Endothelial cell of umbilical vein (primary cell): ENCODE data around the gene ILKAP. TPM values are rescaled to one million over a fixed set of nuclear protein-coding genes. Genes with fewer than 3 reads are reported as not detected.

Experiments used
- BruUV-seq: library from RNA; stranded (reverse); fragments of 400-500 nt; replicated peaks from 2 replicates; lab custom pipeline; 2021; lab: Mats Ljungman, UMichigan
- CTCF ChIA-PET: fragments of 300-600, 350-600 bp; sonication (Branson Sonifier 250); formaldehyde crosslinking; loops from one replicate; lab custom pipeline; 2021; ENCODE audit warnings: antibody characterized with exemption, inconsistent platforms; lab: Charles Lee
- POLR2A ChIA-PET: fragments of 300-600, 350-600 bp; sonication (Branson Sonifier 250); formaldehyde crosslinking; loops from one replicate; lab custom pipeline; 2021; ENCODE audit warnings: antibody characterized with exemption, inconsistent platforms; lab: Charles Lee
- DNase-seq: peaks from one replicate; pipeline ENCODE4 v3.0.0-alpha.2; 2011; ENCODE audit warnings: low read depth, low spot score
- FAIRE-seq: peaks from 2 replicates; lab custom pipeline; 2011; peaks lifted over from hg19 to GRCh38; lab: Jason Lieb, UNC
- H2AFZ ChIP-seq: 2 replicates; pipeline ENCODE4 v1.6.0; 2012; ENCODE audit warnings: low read depth, low read length, control low read depth, inconsistent platforms
- H3K27ac ChIP-seq: 2 replicates; pipeline ENCODE4 v1.5.1; 2011; ENCODE audit warnings: low read depth, mild to moderate bottlenecking, control low read depth, low read length, moderate library complexity; ENCODE audit not compliant: insufficient read depth
- H3K27me3 ChIP-seq, 2 experiments: 2 replicates each; pipeline versions ENCODE4 v1.6.0 to v1.6.1; 2011; ENCODE audit warnings: low read length in 2 of 2, mixed read lengths in 1 of 2; ENCODE audit not compliant: control insufficient read depth in 2 of 2, insufficient read depth in 2 of 2
- H3K36me3 ChIP-seq, 2 experiments: 2 replicates in 1 of 2; 3 replicates in 1 of 2; pipeline ENCODE4 v1.5.1; 2011; ENCODE audit warnings: low read length in 2 of 2, mild to moderate bottlenecking in 1 of 2, moderate library complexity in 1 of 2; ENCODE audit not compliant: control insufficient read depth in 2 of 2, insufficient read depth in 2 of 2; ENCODE audit errors: extremely low read depth in 1 of 2
- H3K4me1 ChIP-seq: 3 replicates; pipeline ENCODE4 v1.5.1; 2011; ENCODE audit warnings: mild to moderate bottlenecking, low read length; ENCODE audit not compliant: control insufficient read depth, insufficient read depth; ENCODE audit errors: extremely low read depth
- H3K4me2 ChIP-seq: 2 replicates; pipeline ENCODE4 v1.6.1; 2011; ENCODE audit warnings: low read length, control low read depth, mixed read lengths; ENCODE audit not compliant: insufficient read depth
- H3K4me3 ChIP-seq, 3 experiments: fragments of 200-600 bp in 1 of 3; sonication (generic), shearing (Covaris generic) in 1 of 3; replicated peaks in 1 of 3; 2 replicates each; pipeline ENCODE4 v1.5.1; 2011 to 2016; ENCODE audit warnings: control low read depth in 3 of 3, low read length in 3 of 3, mild to moderate bottlenecking in 2 of 3, inconsistent platforms in 1 of 3, low read depth in 1 of 3, moderate library complexity in 1 of 3; ENCODE audit not compliant: insufficient read depth in 1 of 3
- H3K79me2 ChIP-seq: 2 replicates; pipeline ENCODE4 v1.6.0; 2012; ENCODE audit warnings: low read length, inconsistent platforms; ENCODE audit not compliant: control insufficient read depth, insufficient read depth
- H3K9ac ChIP-seq: replicated peaks from 2 replicates; pipeline ENCODE3; 2011; ENCODE audit warnings: low read length, control low read depth; ENCODE audit not compliant: insufficient read depth; ENCODE audit errors: extremely low read depth
- H3K9me1 ChIP-seq: replicated peaks from 3 replicates; pipeline ENCODE4 v1.6.0; 2011; ENCODE audit warnings: mild to moderate bottlenecking, low read length; ENCODE audit not compliant: control insufficient read depth, insufficient read depth; ENCODE audit errors: extremely low read depth
- H3K9me3 ChIP-seq: replicated peaks from 2 replicates; pipeline ENCODE4 v1.5.1; 2012; ENCODE audit warnings: low read length, inconsistent platforms; ENCODE audit not compliant: control insufficient read depth, insufficient read depth
- H4K20me1 ChIP-seq: replicated peaks from 2 replicates; pipeline ENCODE3; 2011; ENCODE audit warnings: mild to moderate bottlenecking, low read length; ENCODE audit not compliant: control insufficient read depth, insufficient read depth; ENCODE audit errors: extremely low read depth
- EZH2 ChIP-seq: IDR thresholded peaks from 2 replicates; pipeline ENCODE4 v1.6.1; 2012; ENCODE audit warnings: borderline replicate concordance, low read depth, mild to moderate bottlenecking, moderate library complexity, low read length, inconsistent platforms; ENCODE audit not compliant: severe bottlenecking
- FOS ChIP-seq: IDR thresholded peaks from 2 replicates; pipeline ENCODE4 v1.6.1; 2011; ENCODE audit warnings: mild to moderate bottlenecking, low read length, moderate library complexity, borderline replicate concordance; ENCODE audit not compliant: insufficient read depth
- GATA2 ChIP-seq: IDR thresholded peaks from 2 replicates; pipeline ENCODE4 v1.7.0; 2011; ENCODE audit warnings: low read depth, mild to moderate bottlenecking, moderate library complexity, mixed read lengths, low read length; ENCODE audit not compliant: insufficient read length, insufficient read depth
- JUN ChIP-seq: IDR thresholded peaks from 2 replicates; pipeline ENCODE4 v1.6.1; 2011; ENCODE audit warnings: borderline replicate concordance, low read depth; ENCODE audit not compliant: insufficient read length, insufficient read depth
- MAX ChIP-seq: IDR thresholded peaks from 2 replicates; pipeline ENCODE4 v1.6.1; 2011; ENCODE audit not compliant: insufficient read depth, insufficient read length
- MYC ChIP-seq: IDR thresholded peaks from one replicate; pipeline ENCODE4 v1.6.1; 2011; ENCODE audit warnings: mild to moderate bottlenecking, low read depth, low read length
- POLR2A ChIP-seq: IDR thresholded peaks from 2 replicates; pipeline ENCODE4 v1.6.1; 2012; ENCODE audit warnings: low read depth, mild to moderate bottlenecking, control low read depth, low read length
- POLR2AphosphoS5 ChIP-seq: IDR thresholded peaks from 2 replicates; pipeline ENCODE4 v1.6.1; 2012; ENCODE audit warnings: low read depth, mild to moderate bottlenecking, control low read depth, low read length, moderate library complexity; ENCODE audit not compliant: insufficient read depth
- dilution Hi-C: fragments of 300-500 bp; cut with MboI; formaldehyde crosslinking; loops from one replicate; pipeline ENCODE4 v1.15.0; 2019; ENCODE audit warnings: low sequenced_read_pairs; ENCODE audit not compliant: extremely low pct_ligation_motif_present
- intact Hi-C: fragments of 100-400 bp; cut with micrococcal nuclease; formaldehyde crosslinking; loops from one replicate; pipeline ENCODE4 v1.10.0; 2022
- polyA plus RNA-seq, 4 experiments: library from polyadenylated mRNA; depleted of rRNA in 3 of 4; stranded (reverse) in 3 of 4; unstranded in 1 of 4; fragments of >200 nt; gene quantifications; 2 replicates each; pipeline versions ENCODE4 v1.2.1 to v1.2.3, GENCODE V29; 2011 to 2012; ENCODE audit warnings: missing spikeins in 1 of 4
- total RNA-seq: library from RNA; stranded (reverse); gene quantifications from 2 replicates; pipeline ENCODE4 v1.2.3, GENCODE V29; 2021
- TF ChIP-seq, protein P1 (sequence below), 2 donors: IDR thresholded peaks; 1 replicate in 1 of 2; 2 replicates in 1 of 2; pipeline ENCODE4 v1.5.1; 2011; ENCODE audit warnings: low read length in 2 of 2, mild to moderate bottlenecking in 2 of 2, moderate library complexity in 2 of 2, control low read depth in 1 of 2, inconsistent platforms in 1 of 2, low read depth in 1 of 2; ENCODE audit not compliant: insufficient read depth in 1 of 2; ENCODE audit errors: extremely low read depth in 1 of 2

The ILKAP gene
- total and polyA plus RNA-seq, 2 donors (not counting 3 experiments of a cell fraction or from before 2014, with no cell fraction given), result 49.2 to 49.8 TPM

- ChIA-PET CTCF (interaction anchor here (1.0 to 1.9 kb wide), 3 partner anchors 8 to 75 kb away, joined by 3 to 6 read pairs (median 4); no protein-coding TSS in a partner anchor), POLR2A (no interaction called here)
- no peak for TF ChIP-seq GATA2
- no peak for TF ChIP-seq POLR2AphosphoS5
- no peak for TF ChIP-seq EZH2
- no peak for TF ChIP-seq FOS
- TF ChIP-seq MYC, result no peak
- no peak for TF ChIP-seq POLR2A
- TF ChIP-seq, protein P1, sequence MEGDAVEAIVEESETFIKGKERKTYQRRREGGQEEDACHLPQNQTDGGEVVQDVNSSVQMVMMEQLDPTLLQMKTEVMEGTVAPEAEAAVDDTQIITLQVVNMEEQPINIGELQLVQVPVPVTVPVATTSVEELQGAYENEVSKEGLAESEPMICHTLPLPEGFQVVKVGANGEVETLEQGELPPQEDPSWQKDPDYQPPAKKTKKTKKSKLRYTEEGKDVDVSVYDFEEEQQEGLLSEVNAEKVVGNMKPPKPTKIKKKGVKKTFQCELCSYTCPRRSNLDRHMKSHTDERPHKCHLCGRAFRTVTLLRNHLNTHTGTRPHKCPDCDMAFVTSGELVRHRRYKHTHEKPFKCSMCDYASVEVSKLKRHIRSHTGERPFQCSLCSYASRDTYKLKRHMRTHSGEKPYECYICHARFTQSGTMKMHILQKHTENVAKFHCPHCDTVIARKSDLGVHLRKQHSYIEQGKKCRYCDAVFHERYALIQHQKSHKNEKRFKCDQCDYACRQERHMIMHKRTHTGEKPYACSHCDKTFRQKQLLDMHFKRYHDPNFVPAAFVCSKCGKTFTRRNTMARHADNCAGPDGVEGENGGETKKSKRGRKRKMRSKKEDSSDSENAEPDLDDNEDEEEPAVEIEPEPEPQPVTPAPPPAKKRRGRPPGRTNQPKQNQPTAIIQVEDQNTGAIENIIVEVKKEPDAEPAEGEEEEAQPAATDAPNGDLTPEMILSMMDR (IDR thresholded peaks at IDR 0.05; ENCODE audit: extremely low read depth in 1 of 2, insufficient read depth in 1 of 2, low read depth in 1 of 2, low read length in 2 of 2), result no peak
- no peak for TF ChIP-seq MAX
- TF ChIP-seq JUN, result no peak
- H3K27me3 ChIP-seq, result no peaks in the 10 kb centered on the region
- no peak overlapping the region for H3K9ac ChIP-seq
- no peaks in the 10 kb centered on the region for H3K9me3 ChIP-seq
- dilution Hi-C loops, result no loop called here
- no peaks in the 10 kb centered on the region for H4K20me1 ChIP-seq
- H2AFZ ChIP-seq, result no peak overlapping the region
- intact Hi-C loops, result no loop called here
- H3K36me3 ChIP-seq, result peaks cover 32 to 36% of the 10 kb centered on the region in 2 experiments
- no peaks in the 10 kb centered on the region for H3K9me1 ChIP-seq
- H3K4me3 ChIP-seq, result no peak overlapping the region
- H3K27ac ChIP-seq, result no peak overlapping the region
- H3K79me2 ChIP-seq, result no peaks in the 10 kb centered on the region
- no TSS peak for BruUV-seq
- DNase-seq (no peak), FAIRE-seq (no peak)
- no peak overlapping the region for H3K4me2 ChIP-seq
- no peaks in the 10 kb centered on the region for H3K4me1 ChIP-seq
These were observed 15.6 kb downstream of the ILKAP start for GRCh38 chr2:238187618-238188548.
